Uterus (tissue), 4 donors: Measurements from ENCODE around the gene RIPOR3. TPM values are rescaled to one million over a fixed set of nuclear protein-coding genes. Genes with fewer than 3 reads are reported as not detected.

ENCODE experiments used
- DNase-seq, 2 donors: peaks; one replicate each; pipeline ENCODE4 v3.0.0-alpha.2; 2019 to 2020
- H3K27ac ChIP-seq, 2 donors: fragments of 200-600 bp; sonication (generic); 1 replicate in 1 of 2; 2 replicates in 1 of 2; pipeline ENCODE4 v1.5.1; 2016 to 2018
- H3K27me3 ChIP-seq, 2 donors: fragments of 200-600 bp; sonication (generic); one replicate each; pipeline ENCODE4 v1.5.1; 2018 to 2019; ENCODE audit warnings: control low read depth in 1 of 2
- H3K36me3 ChIP-seq, 2 donors: fragments of 200-600 bp; sonication (generic); one replicate each; pipeline ENCODE4 v1.5.1; 2019; ENCODE audit warnings: control low read depth in 1 of 2
- H3K4me1 ChIP-seq, 2 donors: fragments of 200-600 bp; sonication (generic); one replicate each; pipeline ENCODE4 v1.5.1; 2018 to 2019; ENCODE audit warnings: control low read depth in 1 of 2
- H3K4me3 ChIP-seq, 2 donors: fragments of 200-600 bp; sonication (generic); 1 replicate in 1 of 2; 2 replicates in 1 of 2; pipeline ENCODE4 v1.5.1; 2018 to 2019; ENCODE audit warnings: mild to moderate bottlenecking in 1 of 2
- H3K9me3 ChIP-seq, 2 donors: fragments of 200-600 bp; sonication (generic); one replicate each; pipeline ENCODE4 v1.5.1; 2019; ENCODE audit warnings: control low read depth in 1 of 2
- POLR2A ChIP-seq, 2 donors: fragments of 450-650 bp; IDR thresholded peaks; one replicate each; pipeline ENCODE4 v1.6.1; 2016; ENCODE audit warnings: antibody characterized with exemption in 2 of 2, mild to moderate bottlenecking in 1 of 2, moderate library complexity in 1 of 2
- intact Hi-C: fragments of 100-400 bp; cut with DNase I; formaldehyde crosslinking; loops from one replicate; pipeline ENCODE4 v1.15.1; 2023; ENCODE audit warnings: low total_unique reads
- total RNA-seq, 4 donors: library from RNA; depleted of rRNA in 3 of 4; stranded (reverse); fragments of >200 nt in 3 of 4; gene quantifications; one replicate each; pipeline versions ENCODE4 v1.1.0 to v1.2.4, GENCODE V29; 2014 to 2023
- TF ChIP-seq, protein P1 (sequence below), 4 experiments: fragments of 200-600 bp in 2 of 4; fragments of 450-650 bp in 2 of 4; sonication (generic) in 2 of 4; IDR thresholded peaks; one replicate each; pipeline ENCODE4 v1.5.1; 2016 to 2019; ENCODE audit warnings: antibody characterized with exemption in 4 of 4, mild to moderate bottlenecking in 2 of 4, moderate library complexity in 1 of 4
- donor health status: DM: yes; HTN: yes; CAD: no.

The RIPOR3 gene
- total RNA-seq, 4 donors from 2014 or later = 9.1 to 85.4 (median 17.8) TPM

GRCh38 chr20:50668798-50669197 lies 22.5 kb downstream of the RIPOR3 start:
- Histone ChIP-seq H3K36me3 (no peaks in the 10 kb centered on the region), H3K27me3 (no peaks in the 10 kb centered on the region), H3K9me3 (no peaks in the 10 kb centered on the region), H3K4me3 (no peak overlapping the region), H3K27ac (no peak overlapping the region), H3K4me1 (peaks cover 0 to under 1% of the 10 kb centered on the region in 2 donors)
- intact Hi-C loops = no loop called here
- DNase-seq = no peak
- TF ChIP-seq POLR2A (IDR thresholded peaks at IDR 0.05) = no peak
- TF ChIP-seq, protein P1, sequence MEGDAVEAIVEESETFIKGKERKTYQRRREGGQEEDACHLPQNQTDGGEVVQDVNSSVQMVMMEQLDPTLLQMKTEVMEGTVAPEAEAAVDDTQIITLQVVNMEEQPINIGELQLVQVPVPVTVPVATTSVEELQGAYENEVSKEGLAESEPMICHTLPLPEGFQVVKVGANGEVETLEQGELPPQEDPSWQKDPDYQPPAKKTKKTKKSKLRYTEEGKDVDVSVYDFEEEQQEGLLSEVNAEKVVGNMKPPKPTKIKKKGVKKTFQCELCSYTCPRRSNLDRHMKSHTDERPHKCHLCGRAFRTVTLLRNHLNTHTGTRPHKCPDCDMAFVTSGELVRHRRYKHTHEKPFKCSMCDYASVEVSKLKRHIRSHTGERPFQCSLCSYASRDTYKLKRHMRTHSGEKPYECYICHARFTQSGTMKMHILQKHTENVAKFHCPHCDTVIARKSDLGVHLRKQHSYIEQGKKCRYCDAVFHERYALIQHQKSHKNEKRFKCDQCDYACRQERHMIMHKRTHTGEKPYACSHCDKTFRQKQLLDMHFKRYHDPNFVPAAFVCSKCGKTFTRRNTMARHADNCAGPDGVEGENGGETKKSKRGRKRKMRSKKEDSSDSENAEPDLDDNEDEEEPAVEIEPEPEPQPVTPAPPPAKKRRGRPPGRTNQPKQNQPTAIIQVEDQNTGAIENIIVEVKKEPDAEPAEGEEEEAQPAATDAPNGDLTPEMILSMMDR (IDR thresholded peaks at IDR 0.05) = no peak

DNA sequence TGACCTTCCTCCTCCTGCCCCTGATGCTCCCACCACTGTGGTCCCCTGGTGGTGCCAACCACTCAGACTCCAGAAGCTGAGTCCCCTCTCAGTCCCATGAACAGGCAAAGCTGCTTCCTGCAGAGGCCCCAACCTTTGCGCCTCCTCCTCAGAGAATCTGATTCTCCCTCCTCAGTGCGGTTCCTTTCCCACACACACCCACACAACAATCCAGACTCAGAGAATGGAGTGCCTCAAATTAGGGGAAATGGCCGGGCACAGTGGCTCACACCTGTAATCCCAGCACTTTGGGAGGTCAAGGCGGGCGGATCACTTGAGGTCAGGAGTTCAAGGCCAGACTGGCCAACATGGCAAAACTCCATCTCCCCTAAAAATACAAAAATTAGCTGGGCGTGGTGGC lies 23.0 kb downstream of the RIPOR3 start:
- no peak for DNase-seq
- no peak for TF ChIP-seq POLR2A (IDR thresholded peaks at IDR 0.05)
- TF ChIP-seq, protein P1 (IDR thresholded peaks at IDR 0.05) = no peak
- intact Hi-C loops = no loop called here
- Histone ChIP-seq H3K4me3 (no peak overlapping the region), H3K9me3 (no peaks in the 10 kb centered on the region), H3K4me1 (no peaks in the 10 kb centered on the region), H3K36me3 (no peaks in the 10 kb centered on the region), H3K27me3 (no peaks in the 10 kb centered on the region), H3K27ac (peak overlapping the region; percentile 64 to 76)

DNA sequence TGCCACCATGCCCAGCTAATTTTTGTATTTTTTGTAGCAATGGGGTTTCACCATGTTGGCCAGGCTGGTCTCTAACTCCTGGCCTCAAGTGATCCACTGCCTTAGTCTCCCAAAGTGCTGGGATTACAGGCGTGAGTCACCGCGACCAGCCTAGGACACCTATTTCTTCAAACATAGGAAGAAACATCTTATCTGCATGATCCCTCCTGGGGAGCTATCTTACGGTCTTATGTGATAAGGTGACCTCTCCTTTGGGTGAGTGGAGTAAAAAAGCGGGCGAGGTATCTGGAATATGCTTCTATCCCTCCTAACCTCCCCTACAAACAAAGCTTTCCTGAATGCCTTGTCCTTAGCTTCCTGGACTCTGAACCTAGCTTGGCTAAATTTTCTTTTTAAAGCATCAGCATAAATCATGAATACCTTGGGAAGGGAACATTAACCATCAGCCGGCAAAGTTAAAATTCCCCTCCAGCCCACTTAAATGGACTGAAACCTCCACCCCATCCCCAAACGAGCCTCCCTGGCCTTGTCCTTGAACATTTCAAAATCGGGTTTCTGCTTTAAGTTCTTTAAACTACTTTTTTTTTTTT lies 24.5 kb downstream of the RIPOR3 start:
- intact Hi-C loops = no loop called here
- H3K4me3 ChIP-seq = no peak overlapping the region

DNA sequence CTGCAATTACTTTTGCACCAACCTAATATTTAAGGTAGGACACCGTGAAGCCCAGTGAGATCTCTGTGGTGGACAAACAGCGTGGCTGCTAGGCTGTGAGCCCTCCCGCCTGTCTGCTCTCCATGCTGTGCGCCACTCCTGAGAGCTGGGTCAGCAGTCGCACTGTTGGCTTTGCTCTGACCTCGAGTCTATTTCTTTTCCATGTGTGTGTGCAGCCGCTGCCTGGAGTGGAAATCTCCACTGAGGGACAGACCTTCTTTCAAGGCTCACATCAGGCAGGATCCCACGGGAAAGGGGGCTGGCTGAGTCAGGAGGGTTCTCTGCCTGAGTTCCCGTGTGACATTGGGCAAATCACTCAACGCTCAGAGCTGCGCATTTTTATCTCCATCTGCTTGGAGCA lies 27.1 kb downstream of the RIPOR3 start:
- intact Hi-C loops = no loop called here
- no peaks in the 10 kb centered on the region for H3K9me3 ChIP-seq
- H3K4me1 ChIP-seq = peaks cover 0 to 8% of the 10 kb centered on the region in 2 donors
- no peak overlapping the region for H3K4me3 ChIP-seq
- H3K27ac ChIP-seq = peak overlapping the region; percentile 5 to 93
- TF ChIP-seq POLR2A (IDR thresholded peaks at IDR 0.05) = no peak
- TF ChIP-seq, protein P1 (IDR thresholded peaks at IDR 0.05) = no peak
- DNase-seq = no peak
- H3K27me3 ChIP-seq = no peaks in the 10 kb centered on the region
- no peaks in the 10 kb centered on the region for H3K36me3 ChIP-seq

More for the DNA sequence above, 24.5 kb downstream of the RIPOR3 start:
- Histone ChIP-seq H3K9me3 (no peaks in the 10 kb centered on the region), H3K36me3 (no peaks in the 10 kb centered on the region), H3K27me3 (no peaks in the 10 kb centered on the region), H3K27ac (peak overlapping the region; percentile 64 to 76), H3K4me1 (peaks cover 0 to 5% of the 10 kb centered on the region in 2 donors)
- DNase-seq = no peak
- TF ChIP-seq, protein P1 (IDR thresholded peaks at IDR 0.05) = no peak
- TF ChIP-seq POLR2A (IDR thresholded peaks at IDR 0.05) = no peak

- Histone ChIP-seq H3K27me3 (no peaks in the 10 kb centered on the region), H3K36me3 (no peaks in the 10 kb centered on the region), H3K9me3 (no peaks in the 10 kb centered on the region), H3K27ac (peak overlapping the region; percentile 73 to 93), H3K4me3 (no peak overlapping the region), H3K4me1 (peaks cover 0 to 8% of the 10 kb centered on the region in 2 donors)
- TF ChIP-seq, protein P1 (IDR thresholded peaks at IDR 0.05) = peak in 1 of 4 experiments; percentile 21
- TF ChIP-seq POLR2A (IDR thresholded peaks at IDR 0.05) = no peak
- intact Hi-C loops = no loop called here
- DNase-seq = no peak
Observed at GRCh38 chr20:50663095-50663821, 28.1 kb downstream of the RIPOR3 start.
